NB4 (cell line): ENCODE results near the gene MAP7D2.
"Not testable (repeated sequence)": the region's sequence is repeated elsewhere in the genome, so short reads cannot be mapped to it uniquely, and the experiment has no call there.

Experiments
- CTCF ChIP-seq: IDR thresholded peaks from one replicate; pipeline ENCODE4 v1.5.1; 2012; ENCODE audit warnings: low read depth, low read length
- MAX ChIP-seq: IDR thresholded peaks from 2 replicates; pipeline ENCODE4 v1.6.1; 2011; ENCODE audit warnings: low read depth, low read length
- MYC ChIP-seq: IDR thresholded peaks from 2 replicates; pipeline ENCODE4 v1.6.1; 2011; ENCODE audit warnings: low read depth, low read length
- POLR2A ChIP-seq: IDR thresholded peaks from 2 replicates; pipeline ENCODE4 v1.6.1; 2011; ENCODE audit warnings: mild to moderate bottlenecking; ENCODE audit not compliant: insufficient read length; ENCODE audit errors: extremely low read depth

- not testable (repeated sequence) for TF ChIP-seq MAX, POLR2A, CTCF, MYC
Observed at GRCh38 chrX:20127440-20127839, 10.7 kb upstream of the MAP7D2 start.
